HUDEP-2 (cell line): ENCODE results near the gene PUS7L.

ENCODE experiments used
- DNase-seq, 76 experiments: peaks; one replicate each; lab custom pipeline; 2025; ENCODE audit not compliant: unreplicated experiment in 76 of 76; lab: John Stamatoyannopoulos, UW

The PUS7L gene

DNA sequence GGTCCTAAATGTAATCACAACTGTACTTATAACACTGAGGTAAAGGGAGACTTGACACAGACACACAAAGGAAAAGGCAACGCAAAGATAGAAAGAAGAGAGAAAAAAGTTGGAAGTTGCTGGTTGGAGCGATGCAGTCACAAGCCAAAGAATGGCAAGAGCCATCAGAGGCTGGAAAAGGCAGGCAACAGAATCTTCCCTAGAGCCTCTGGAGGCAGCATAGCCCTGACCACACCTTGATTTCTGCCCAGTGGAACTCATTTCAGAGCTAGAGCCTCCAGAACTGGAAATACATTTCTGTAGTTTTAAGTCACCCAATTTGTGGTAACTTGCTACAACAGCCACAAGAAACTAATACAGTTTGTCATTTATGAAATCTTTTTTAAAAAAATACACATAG, 89.2 kb downstream of the PUS7L start:
- DNase-seq = no peak
